ENCODE measurements around the gene ZNF638. TPM values are rescaled to one million over a fixed set of nuclear protein-coding genes. Genes with fewer than 3 reads are reported as not detected.

ZNF638 gene
- total RNA-seq, 1 donor from 2014 or later = 93.5 TPM

Other genes with a start within 250 kb of the ZNF638 start
- 15.2 TPM for gene MCEE, start 201.6 kb upstream of the ZNF638 start, total RNA-seq
- gene MPHOSPH10, start 201.1 kb upstream of the ZNF638 start, total RNA-seq = 26.9 TPM
- 1.3 TPM for gene PAIP2B, start 104.7 kb upstream of the ZNF638 start, total RNA-seq
- gene DYSF, start 121.8 kb downstream of the ZNF638 start, total RNA-seq = 54.1 TPM